Renal cortical epithelial cell (primary cell): ENCODE measurements around the gene PARP2. TPM values are rescaled to one million over a fixed set of nuclear protein-coding genes. Genes with fewer than 3 reads are reported as not detected.
"Not testable (repeated sequence)": the region's sequence is repeated elsewhere in the genome, so short reads cannot be mapped to it uniquely, and the experiment has no call there.

Source experiments
- DNase-seq: peaks from one replicate; pipeline ENCODE4 v3.0.0-alpha.2; 2011; ENCODE audit warnings: low read depth
- total RNA-seq: library from RNA; depleted of rRNA; stranded (reverse); fragments of >200 nt; gene quantifications from 2 replicates; pipeline ENCODE4 v1.2.3, GENCODE V29; 2014

The PARP2 gene, protein sequence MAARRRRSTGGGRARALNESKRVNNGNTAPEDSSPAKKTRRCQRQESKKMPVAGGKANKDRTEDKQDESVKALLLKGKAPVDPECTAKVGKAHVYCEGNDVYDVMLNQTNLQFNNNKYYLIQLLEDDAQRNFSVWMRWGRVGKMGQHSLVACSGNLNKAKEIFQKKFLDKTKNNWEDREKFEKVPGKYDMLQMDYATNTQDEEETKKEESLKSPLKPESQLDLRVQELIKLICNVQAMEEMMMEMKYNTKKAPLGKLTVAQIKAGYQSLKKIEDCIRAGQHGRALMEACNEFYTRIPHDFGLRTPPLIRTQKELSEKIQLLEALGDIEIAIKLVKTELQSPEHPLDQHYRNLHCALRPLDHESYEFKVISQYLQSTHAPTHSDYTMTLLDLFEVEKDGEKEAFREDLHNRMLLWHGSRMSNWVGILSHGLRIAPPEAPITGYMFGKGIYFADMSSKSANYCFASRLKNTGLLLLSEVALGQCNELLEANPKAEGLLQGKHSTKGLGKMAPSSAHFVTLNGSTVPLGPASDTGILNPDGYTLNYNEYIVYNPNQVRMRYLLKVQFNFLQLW
- 4.2 and 12.6 TPM in 2 replicates for total RNA-seq

DNA sequence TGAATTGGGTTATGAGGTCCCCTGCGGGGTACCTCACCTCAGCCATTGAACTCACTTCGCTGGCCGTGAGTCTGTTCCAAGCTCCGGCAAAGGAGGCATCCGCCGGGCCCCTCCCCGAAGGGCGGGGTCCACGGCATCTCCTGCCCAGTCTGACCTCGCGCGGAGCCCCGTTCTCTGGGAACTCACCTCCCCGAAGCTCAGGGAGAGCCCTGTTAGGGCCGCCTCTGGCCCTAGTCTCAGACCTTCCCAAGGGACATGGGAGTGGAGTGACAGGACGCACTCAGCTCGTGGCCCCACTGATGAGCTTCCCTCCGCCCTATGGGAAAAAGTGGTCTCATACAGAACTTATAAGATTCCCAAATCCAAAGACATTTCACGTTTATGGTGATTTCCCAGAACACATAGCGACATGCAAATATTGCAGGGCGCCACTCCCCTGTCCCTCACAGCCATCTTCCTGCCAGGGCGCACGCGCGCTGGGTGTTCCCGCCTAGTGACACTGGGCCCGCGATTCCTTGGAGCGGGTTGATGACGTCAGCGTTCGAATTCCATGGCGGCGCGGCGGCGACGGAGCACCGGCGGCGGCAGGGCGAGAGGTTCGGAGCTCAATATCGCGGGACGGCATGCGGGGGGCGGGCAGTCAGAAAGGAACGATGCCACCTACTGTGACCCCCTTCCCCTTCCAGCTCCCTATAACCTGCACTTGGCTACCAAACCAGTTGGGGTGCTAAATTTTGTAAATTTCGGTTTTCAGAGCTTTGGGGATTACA is at the start of gene PARP2:
PARP2 (plus strand) TSS at position 544 of the 770 bp plus-strand sequence; CDS start at position 551, 7 bp downstream.
- peak; percentile 97 for DNase-seq

DNA sequence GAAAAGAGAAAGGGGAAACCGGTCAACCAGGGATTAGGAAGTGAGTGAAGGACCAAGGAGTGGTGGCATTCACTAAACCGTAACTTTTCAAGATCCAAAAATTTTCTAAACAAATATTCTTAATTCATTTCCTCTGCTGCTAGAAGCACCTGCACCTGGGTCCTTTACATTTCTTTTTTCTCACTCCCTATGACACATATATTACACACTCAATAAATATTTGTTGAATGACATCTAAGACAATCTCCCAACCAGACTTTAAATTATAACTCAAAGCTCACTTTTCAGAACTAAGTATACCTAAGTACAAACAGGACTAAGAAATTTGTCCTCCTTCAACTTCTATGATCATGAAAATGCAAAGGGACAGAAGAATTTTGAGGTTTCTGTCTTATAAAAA is 48.8 kb upstream of the PARP2 start:
- no peak for DNase-seq

DNA sequence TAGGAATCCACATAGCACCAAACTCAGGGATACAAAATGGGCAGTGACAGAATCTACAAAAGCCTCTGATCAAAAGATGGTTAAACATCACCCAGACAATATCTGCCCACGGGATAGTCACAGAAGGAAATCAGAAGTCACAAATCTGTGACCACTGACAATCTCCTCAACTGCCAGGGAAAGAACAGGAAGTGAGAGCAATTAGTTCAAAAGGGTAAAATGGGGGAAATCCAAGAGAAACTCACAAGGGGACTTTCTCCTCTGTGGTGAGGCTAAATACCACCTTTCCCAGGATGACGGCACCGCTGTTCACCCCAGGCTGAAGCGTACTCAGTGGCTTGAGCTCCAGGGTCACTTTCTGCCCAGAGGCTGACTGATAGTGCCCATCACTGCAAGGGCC is 48.4 kb upstream of the PARP2 start:
- DNase-seq: peak; percentile 30

DNA sequence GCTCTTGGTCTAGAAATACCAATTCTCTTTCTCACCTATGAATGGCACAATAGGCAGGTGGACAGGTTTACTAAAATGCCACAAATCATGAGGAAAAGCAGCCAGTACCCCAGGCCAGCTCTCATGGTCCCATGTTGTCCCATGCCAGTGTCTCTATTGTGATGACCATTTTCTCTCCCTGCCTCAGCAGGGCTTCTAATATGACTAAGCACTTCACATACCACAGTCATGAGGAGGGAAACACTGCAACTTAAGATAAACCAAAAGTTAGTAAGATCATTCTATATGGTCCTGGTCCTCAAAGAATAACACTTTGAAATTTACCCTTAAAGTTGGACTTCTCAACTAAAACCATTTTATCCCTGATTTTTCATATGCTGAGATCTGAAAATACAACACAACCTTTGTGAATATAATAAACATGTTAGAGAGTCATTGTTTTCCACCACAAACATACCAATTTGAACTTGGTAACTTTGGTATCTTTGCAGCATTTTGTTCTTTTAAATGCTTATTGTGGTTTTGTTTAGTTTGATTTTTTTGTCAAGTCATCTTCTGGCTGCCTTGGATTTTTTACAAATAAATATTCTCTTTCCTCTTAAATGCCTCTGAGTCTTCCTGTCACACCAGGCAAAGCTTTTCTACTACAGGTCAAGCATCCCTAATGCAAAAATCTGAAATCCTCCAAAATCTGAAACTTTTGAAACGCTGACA is 41.2 kb upstream of the PARP2 start:
- DNase-seq: no peak

DNA sequence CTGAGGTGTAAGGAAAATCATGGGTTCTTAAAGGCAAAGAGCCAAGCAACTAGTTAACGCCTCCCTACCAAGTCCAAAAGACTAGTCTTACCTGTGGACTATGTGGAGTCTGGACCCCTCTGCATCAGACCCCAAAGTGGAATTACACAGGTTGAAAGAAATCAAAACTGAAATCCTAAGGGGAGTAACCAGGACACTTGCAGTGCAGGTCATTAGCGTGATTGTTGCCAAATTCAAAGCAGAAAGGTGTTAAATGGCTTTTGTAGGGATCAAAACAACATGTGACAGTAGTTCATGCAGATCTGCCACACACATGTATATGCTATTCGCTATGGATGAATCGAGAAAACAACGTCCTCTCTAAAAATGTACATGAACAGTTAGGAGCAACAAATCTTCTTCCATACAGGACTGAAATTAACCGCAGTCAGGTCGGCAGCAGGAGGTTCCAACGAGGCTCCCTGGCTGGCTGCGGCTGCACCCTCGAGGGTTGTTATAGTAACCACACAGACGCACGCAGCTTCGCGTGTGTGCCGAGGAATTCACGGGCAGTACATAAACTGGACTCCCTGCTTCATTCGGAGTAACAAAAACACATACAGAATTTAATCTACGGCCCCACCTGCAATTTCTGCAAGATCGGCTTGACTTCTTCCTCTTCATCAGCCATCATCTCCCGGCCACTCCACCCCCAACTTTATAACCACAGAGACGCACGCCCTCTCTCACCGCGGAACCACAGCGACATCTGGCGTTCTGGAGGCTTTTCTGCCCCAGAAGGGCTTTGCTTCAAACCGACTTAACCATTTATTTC is 38.0 kb upstream of the PARP2 start, which contains the start of gene TTC5:
TTC5 (minus strand) TSS at position 687 of the 814 bp plus-strand sequence; CDS start at position 673, 14 bp downstream.
- peak; percentile 75 for DNase-seq

DNA sequence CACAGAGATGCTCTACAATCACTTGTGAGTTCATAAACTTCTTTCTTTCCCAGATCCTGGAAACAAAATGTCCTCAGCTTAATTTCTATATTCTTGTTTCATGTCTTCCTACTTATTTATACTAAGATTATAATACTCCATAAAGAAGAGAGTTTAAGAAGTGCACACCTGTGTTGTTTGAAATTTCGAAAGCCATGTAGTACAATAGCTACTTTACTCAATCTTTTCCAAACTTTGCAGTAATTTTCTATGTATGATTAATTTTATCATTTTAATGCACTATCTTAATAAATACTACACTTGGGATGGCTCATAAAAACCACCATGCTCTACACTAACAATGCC is 37.4 kb upstream of the PARP2 start:
- no peak for DNase-seq

DNA sequence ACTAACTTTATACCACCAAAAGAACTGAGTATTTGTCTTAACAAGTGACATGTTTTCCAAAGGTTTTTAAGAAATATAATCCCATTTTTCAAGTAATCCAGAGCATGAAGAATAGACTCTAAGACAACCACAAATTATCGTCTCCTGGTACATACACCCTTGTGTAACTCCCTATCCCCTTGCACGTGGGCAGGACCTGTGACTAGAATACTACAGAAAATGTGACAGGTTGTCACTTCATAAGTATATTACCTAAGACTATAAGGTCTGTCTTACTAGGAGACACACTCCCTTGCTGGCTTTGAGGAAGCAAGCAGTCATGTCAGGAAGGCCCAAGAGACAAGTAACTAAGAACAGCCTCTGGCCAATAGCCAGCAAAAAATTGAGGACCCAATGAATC is 29.4 kb upstream of the PARP2 start:
- DNase-seq: no peak

DNA sequence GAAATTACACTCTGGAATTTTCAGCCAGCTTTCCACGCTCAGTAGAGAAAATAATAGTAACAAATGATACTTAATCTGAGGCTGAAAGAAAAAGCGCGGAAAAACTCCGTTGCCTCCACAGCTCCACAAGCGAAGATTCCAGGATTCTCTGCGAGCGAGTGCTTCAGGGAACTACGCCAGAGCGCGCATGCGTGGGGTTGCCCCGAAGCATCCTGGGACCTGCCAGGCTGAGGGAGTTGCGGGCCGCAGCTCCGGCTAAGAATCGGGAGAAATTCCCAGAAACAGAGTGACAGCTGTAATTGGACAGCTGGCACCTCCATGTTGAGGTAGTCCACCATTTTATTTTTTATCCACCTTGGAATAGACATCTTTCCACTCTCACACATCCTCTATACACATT is 25.7 kb upstream of the PARP2 start:
- no peak for DNase-seq

DNA sequence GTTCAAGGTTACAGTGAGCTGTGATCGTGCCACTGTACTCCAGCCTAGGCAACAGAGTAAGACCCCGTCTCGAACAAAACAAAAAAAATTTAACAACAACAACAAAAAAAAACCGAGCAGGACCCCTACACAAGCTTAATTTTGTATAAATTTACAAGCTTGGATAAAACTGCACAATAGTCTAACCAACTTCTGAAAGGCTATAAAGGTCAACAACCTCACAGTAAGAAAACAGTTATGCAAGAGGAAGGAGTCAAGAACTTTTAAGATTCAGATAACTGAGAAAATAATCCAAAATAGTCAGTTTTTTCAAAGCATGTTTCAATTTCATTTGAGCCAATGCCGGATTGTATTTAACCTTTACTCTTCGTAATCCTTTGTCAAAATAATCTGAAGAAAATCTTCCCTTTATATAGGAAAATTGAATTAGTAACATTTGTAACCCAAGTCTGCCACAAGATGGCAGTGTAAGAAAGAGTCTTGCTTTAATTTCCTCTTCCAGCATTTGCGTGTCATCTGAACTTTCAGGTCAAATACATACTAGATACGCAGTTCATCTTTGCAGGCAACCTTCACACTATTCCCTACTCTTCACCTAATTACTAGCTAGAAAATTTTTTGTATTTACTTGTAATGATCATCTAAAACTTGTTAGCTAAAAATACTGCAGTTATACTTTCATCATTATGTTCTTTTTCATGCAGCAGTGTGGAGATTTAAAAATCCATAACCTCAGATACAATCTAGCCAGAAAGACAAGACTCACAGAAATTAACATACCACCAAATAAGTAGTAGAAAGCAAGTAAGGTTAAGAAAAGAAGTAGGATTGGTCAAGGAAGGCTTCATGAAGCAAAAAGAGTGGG is 16.2 kb upstream of the PARP2 start:
- peak; percentile 73 for DNase-seq

DNA sequence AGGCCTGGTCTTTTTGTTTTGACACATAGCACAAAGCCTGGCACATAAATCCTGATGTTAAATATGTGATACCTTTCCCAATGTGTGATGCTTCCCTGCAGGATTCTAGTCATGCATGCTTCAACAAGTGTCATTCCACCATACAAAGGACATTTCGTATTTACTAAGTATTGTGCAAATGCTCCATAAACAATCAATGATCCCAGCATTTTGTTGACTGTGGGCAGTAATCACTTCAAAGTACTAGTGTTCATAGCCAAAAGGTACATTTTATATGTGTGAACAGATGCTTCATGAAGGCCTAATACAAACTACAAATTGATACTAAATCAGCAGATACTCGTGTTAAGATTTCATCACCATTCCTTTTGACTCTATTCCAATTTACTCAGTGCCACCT is 14.7 kb upstream of the PARP2 start:
- no peak for DNase-seq

DNA sequence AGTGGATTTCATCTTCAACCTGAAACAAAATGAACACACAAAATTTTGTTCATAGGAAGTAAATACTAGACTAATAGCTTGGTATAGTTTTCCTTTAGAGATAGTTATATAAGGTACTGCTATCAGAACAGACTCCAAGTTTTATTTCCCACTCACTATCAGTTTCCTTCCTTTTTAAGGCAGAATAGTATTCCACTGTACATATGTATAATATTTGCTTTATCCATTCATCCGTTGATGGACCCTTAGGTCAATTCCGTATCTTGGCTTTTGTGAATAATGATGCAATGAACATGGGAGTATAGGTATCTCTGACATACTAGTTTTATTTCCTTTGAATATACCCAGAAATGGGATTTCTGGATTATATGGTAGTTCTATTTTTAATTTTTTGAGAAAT is 14.1 kb upstream of the PARP2 start:
- no peak for DNase-seq

DNA sequence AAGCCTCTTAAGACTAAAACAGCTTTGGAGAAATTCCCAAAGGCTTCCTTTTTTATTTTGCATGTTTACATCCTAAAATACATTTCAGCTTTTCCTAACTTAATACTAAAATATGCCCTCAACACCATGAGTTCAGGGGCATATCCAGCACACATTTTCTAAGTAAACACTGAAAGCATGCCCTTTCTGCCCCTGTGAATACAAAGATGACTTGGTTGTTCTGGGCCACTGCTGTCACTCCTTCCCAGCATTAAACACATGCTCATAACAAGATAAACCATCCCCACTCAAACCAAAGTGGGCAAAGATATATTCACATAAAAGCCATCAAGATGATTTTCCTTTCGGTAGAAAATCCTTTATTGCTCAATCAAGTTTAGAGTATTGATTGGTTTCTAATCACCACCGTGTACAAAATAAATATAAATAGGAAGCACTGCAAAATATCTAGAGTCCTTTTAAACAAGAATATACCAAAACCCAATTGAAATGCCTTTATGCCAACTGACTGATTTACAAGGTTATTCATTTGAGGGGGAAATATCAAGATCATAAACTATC is 12.3 kb upstream of the PARP2 start:
- no peak for DNase-seq

DNA sequence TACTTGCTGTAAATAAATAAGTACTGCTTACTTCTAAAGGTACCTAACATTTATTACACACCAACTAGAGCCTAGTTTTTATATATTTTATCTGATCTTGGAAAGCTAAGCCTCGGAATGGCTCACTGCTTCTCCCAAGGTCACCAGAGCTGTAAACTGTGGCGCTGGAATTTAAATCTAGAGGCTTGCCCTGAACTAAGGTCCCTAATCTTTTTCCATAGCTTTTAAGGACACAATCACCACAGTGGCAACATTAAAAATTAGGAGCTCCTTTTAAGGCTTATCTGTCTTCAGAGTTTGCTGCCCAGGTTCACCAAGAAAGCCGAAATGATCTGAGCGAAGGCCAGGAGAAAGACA is 11.0 kb upstream of the PARP2 start:
- DNase-seq: peak; percentile 24

DNA sequence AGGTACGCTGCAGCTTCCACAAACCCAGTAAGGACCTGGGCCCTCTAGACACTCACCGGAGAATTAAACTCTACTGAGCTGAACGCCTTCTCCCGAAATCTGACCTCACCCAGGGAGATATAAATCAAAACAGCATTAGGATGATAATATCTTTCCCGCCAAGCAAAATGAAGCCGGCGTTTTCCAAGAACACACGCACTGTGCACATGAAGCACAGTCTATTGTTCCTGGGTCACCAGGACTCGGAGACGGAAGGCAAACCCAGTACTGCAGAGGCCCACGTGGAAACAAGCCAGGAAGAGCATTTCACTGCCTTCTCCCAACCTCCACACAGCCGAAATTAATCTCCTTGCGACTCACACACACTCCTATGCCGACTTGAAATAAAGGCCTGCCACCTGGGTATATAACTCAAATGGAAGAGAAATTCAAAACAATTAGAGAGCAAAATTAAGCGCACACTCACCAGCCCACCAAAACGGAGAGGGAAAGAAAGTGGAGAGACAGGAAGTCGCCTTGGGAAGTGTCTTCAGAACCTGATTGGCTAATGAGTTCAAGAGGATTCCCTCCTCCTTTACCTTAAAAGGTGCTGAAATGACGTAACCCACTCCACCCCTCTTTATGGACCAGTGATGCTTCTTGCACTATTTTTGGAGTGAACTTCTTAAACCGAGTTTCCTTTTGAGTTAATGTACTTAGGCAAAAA is 10.5 kb upstream of the PARP2 start, which contains the start of gene CCNB1IP1:
CCNB1IP1 (minus strand) TSS at position 492 of the 706 bp plus-strand sequence. CDS start 16,756 bp downstream, outside the sequence.
- DNase-seq: peak; percentile 95

DNA sequence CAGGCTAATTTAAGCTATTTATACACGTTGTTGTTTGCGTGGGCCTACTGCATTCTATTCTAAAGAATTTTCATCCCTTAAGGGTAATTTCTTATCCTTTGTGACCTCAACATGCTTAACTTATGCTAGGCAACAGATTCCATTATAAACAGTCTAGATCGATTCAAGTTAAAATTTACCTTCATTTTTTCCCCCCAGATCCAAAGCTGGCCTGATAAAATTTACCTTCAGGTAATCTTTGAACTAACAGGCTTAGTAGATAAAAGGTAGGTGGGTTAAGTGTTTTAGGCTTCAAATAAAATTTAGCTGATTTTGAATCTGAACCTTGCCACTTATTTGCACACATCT is 10.0 kb upstream of the PARP2 start:
- DNase-seq: no peak

DNA sequence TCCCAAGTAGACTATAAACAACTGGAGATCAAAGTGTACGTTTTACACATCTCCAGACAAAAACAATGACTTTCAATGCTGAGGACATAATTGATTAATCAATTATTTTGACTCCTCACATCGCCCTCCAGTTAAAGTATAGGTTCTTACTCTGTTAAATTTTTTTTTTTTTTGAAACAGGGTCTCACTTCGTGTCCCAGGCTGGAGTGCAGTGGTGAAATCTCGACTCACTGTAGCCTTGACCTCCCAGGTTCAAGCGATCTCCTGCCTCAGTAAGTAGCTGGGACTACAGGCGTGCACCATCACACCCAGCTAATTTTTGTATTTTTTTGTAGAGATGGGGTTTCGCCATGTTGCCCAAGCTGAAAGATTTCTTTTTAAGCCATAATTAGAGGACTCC is 9.4 kb upstream of the PARP2 start:
- no peak for DNase-seq

DNA sequence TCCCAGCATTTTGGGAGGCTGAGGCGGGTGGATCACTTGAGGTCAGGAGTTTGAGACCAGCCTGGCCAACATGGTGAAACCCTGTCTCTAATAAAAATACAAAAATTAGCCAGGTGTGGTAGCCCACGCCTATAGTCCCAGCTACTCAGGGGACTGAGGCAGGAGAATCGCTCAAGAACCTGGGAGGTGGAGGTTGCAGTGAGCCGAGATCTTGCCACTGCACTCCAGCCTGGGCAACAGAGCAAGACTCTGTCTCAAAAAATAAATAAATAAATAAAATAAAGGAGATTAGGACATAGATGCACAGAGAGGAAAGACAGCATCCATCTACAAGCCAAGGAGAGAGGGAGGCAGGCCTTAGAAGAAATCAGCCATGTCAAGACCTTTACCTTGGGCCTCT is 2.4 kb upstream of the PARP2 start:
- DNase-seq: not testable (repeated sequence)

DNA sequence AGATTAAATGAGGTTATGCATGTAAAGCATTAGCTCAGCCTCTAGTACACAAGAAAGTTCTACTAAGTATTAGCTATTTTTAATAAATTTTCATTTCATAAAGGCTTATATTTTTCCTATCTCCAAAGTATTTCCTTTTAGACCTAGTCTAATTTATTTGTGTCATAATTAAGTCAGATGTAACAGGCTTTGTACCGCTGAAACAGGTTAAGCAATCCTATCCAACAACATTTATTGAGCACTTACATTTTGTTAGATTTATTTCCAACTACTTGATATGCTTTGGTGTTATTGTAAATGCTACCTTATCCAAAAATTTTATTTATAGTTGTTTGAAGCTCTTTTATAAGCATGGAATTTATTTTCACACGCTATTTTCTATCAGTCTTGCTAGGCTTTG is 1.8 kb upstream of the PARP2 start:
- DNase-seq: no peak

DNA sequence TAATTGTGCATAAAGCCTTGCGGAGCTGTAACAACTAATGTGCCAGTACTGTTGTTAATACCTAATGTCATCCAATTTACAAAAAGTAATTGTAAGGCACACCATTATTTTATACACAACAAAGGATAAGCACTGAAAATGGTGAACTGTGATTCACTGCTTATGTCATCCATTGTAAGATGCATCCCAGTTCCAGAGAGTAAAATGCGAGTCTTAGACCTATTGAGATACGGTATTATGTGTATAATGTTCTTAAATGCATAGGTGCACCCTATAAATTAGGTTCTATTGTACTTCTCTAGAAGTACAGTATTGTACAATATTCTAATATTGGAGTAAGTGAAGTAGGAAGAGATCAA is 406 bp downstream of the PARP2 start:
- peak; percentile 34 for DNase-seq
